Activated T-helper 2 cell treated with anti-CD3 and anti-CD28 coated beads, Interferon-gamma antibody, Interleukin-2, Interleukin-4, amounts not matched to agents 10 μg/mL and 5 μg/mL and 100 μg/mL, durations not matched to agents 14 hours and 24 hours and 36 hours (primary cell): ENCODE data around the gene ARHGAP40. TPM values are rescaled to one million over a fixed set of nuclear protein-coding genes. Genes with fewer than 3 reads are reported as not detected.

ENCODE experiments used
- DNase-seq: peaks from one replicate; pipeline ENCODE4 v3.0.0; 2021; ENCODE audit warnings: low spot score
- H3K27ac Mint-ChIP-seq: one replicate; pipeline ENCODE4 v1.8.0; 2021; ENCODE audit warnings: mixed read lengths
- H3K27me3 Mint-ChIP-seq: one replicate; pipeline ENCODE4 v1.8.0; 2021; ENCODE audit warnings: low read depth, mixed read lengths
- H3K36me3 Mint-ChIP-seq: one replicate; pipeline ENCODE4 v1.8.0; 2021; ENCODE audit warnings: low read depth, mixed read lengths
- H3K4me1 Mint-ChIP-seq: one replicate; pipeline ENCODE4 v1.8.0; 2021; ENCODE audit warnings: low read depth, mixed read lengths
- H3K4me3 Mint-ChIP-seq: one replicate; pipeline ENCODE4 v1.8.0; 2021; ENCODE audit warnings: low read depth, mild to moderate bottlenecking, moderate library complexity, mixed read lengths
- H3K9me3 Mint-ChIP-seq: one replicate; pipeline ENCODE4 v1.8.0; 2021; ENCODE audit warnings: mixed read lengths
- intact Hi-C: fragments of 100-400 bp; cut with micrococcal nuclease; formaldehyde crosslinking; loops from one replicate; pipeline ENCODE4 v1.15.1; 2023
- total RNA-seq: library from RNA; stranded (reverse); gene quantifications from 2 replicates; pipeline ENCODE4 v1.2.3, GENCODE V29; 2022

ARHGAP40 gene
- total RNA-seq, 1 donor from 2014 or later, result not detected

GRCh38 chr20:38651562-38651961 is 50.0 kb downstream of the ARHGAP40 start:
- no peaks in the 10 kb centered on the region for H3K36me3 Mint-ChIP-seq
- H3K4me3 Mint-ChIP-seq, result no peak overlapping the region
- peaks cover 14% of the 10 kb centered on the region for H3K27me3 Mint-ChIP-seq
- H3K27ac Mint-ChIP-seq, result no peak overlapping the region
- H3K4me1 Mint-ChIP-seq, result peaks cover 4% of the 10 kb centered on the region
- peaks cover 5% of the 10 kb centered on the region for H3K9me3 Mint-ChIP-seq
- DNase-seq, result no peak
- intact Hi-C loops, result no loop called here

- Mint-ChIP-seq H3K4me3 (no peak overlapping the region), H3K27ac (no peak overlapping the region), H3K36me3 (no peaks in the 10 kb centered on the region), H3K9me3 (peaks cover 5% of the 10 kb centered on the region), H3K4me1 (no peaks in the 10 kb centered on the region), H3K27me3 (peaks cover 8% of the 10 kb centered on the region)
- DNase-seq, result no peak
- intact Hi-C loops, result no loop called here
Measured at GRCh38 chr20:38652995-38653394, 51.4 kb downstream of the ARHGAP40 start.

- Mint-ChIP-seq H3K27me3 (peaks cover 10% of the 10 kb centered on the region), H3K27ac (no peak overlapping the region), H3K9me3 (peaks cover 5% of the 10 kb centered on the region), H3K36me3 (no peaks in the 10 kb centered on the region), H3K4me3 (no peak overlapping the region), H3K4me1 (no peaks in the 10 kb centered on the region)
- DNase-seq, result no peak
- intact Hi-C loops, result no loop called here
Measured at GRCh38 chr20:38657390-38657789, 55.8 kb downstream of the ARHGAP40 start.

GRCh38 chr20:38658879-38659596 is 57.4 kb downstream of the ARHGAP40 start:
- Mint-ChIP-seq H3K27me3 (peaks cover 12% of the 10 kb centered on the region), H3K36me3 (no peaks in the 10 kb centered on the region), H3K9me3 (no peaks in the 10 kb centered on the region), H3K4me3 (no peak overlapping the region), H3K27ac (no peak overlapping the region), H3K4me1 (no peaks in the 10 kb centered on the region)
- intact Hi-C loops, result no loop called here
- no peak for DNase-seq

- DNase-seq, result no peak
- no peaks in the 10 kb centered on the region for H3K4me1 Mint-ChIP-seq
- H3K9me3 Mint-ChIP-seq, result no peaks in the 10 kb centered on the region
- intact Hi-C loops, result no loop called here
- H3K4me3 Mint-ChIP-seq, result no peak overlapping the region
- H3K27me3 Mint-ChIP-seq, result peaks cover 14% of the 10 kb centered on the region
- no peak overlapping the region for H3K27ac Mint-ChIP-seq
- no peaks in the 10 kb centered on the region for H3K36me3 Mint-ChIP-seq
Measured at GRCh38 chr20:38659597-38659880, 57.9 kb downstream of the ARHGAP40 start.

GRCh38 chr20:38660429-38660828 is 58.8 kb downstream of the ARHGAP40 start:
- no peaks in the 10 kb centered on the region for H3K9me3 Mint-ChIP-seq
- DNase-seq, result no peak
- no peaks in the 10 kb centered on the region for H3K4me1 Mint-ChIP-seq
- no peaks in the 10 kb centered on the region for H3K36me3 Mint-ChIP-seq
- H3K4me3 Mint-ChIP-seq, result no peak overlapping the region
- peaks cover 20% of the 10 kb centered on the region for H3K27me3 Mint-ChIP-seq
- intact Hi-C loops, result no loop called here
- H3K27ac Mint-ChIP-seq, result no peak overlapping the region

- Mint-ChIP-seq H3K4me1 (no peaks in the 10 kb centered on the region), H3K27me3 (peaks cover 24% of the 10 kb centered on the region), H3K27ac (no peak overlapping the region), H3K9me3 (no peaks in the 10 kb centered on the region), H3K4me3 (no peak overlapping the region), H3K36me3 (no peaks in the 10 kb centered on the region)
- intact Hi-C loops, result no loop called here
- no peak for DNase-seq
Measured at GRCh38 chr20:38663660-38664059, 62.1 kb downstream of the ARHGAP40 start.

GRCh38 chr20:38664284-38664683 is 62.7 kb downstream of the ARHGAP40 start:
- H3K4me1 Mint-ChIP-seq, result no peaks in the 10 kb centered on the region
- intact Hi-C loops, result no loop called here
- H3K27ac Mint-ChIP-seq, result no peak overlapping the region
- DNase-seq, result no peak
- no peak overlapping the region for H3K4me3 Mint-ChIP-seq
- no peaks in the 10 kb centered on the region for H3K36me3 Mint-ChIP-seq
- H3K27me3 Mint-ChIP-seq, result peaks cover 26% of the 10 kb centered on the region
- H3K9me3 Mint-ChIP-seq, result no peaks in the 10 kb centered on the region

GRCh38 chr20:38665094-38665493 is 63.5 kb downstream of the ARHGAP40 start:
- Mint-ChIP-seq H3K27me3 (peaks cover 31% of the 10 kb centered on the region), H3K4me1 (no peaks in the 10 kb centered on the region), H3K36me3 (no peaks in the 10 kb centered on the region), H3K4me3 (no peak overlapping the region), H3K27ac (no peak overlapping the region), H3K9me3 (no peaks in the 10 kb centered on the region)
- intact Hi-C loops, result no loop called here
- no peak for DNase-seq

- Mint-ChIP-seq H3K36me3 (no peaks in the 10 kb centered on the region), H3K27me3 (peaks cover 31% of the 10 kb centered on the region), H3K27ac (no peak overlapping the region), H3K9me3 (no peaks in the 10 kb centered on the region), H3K4me1 (no peaks in the 10 kb centered on the region), H3K4me3 (no peak overlapping the region)
- no peak for DNase-seq
- intact Hi-C loops, result no loop called here
Measured at GRCh38 chr20:38665506-38666285, 64.1 kb downstream of the ARHGAP40 start.

GRCh38 chr20:38667417-38667956 is 65.9 kb downstream of the ARHGAP40 start:
- H3K27me3 Mint-ChIP-seq, result peaks cover 42% of the 10 kb centered on the region
- no peaks in the 10 kb centered on the region for H3K9me3 Mint-ChIP-seq
- no peaks in the 10 kb centered on the region for H3K4me1 Mint-ChIP-seq
- H3K4me3 Mint-ChIP-seq, result no peak overlapping the region
- DNase-seq, result no peak
- H3K36me3 Mint-ChIP-seq, result no peaks in the 10 kb centered on the region
- intact Hi-C loops, result no loop called here
- H3K27ac Mint-ChIP-seq, result no peak overlapping the region

GRCh38 chr20:38669688-38670087 is 68.1 kb downstream of the ARHGAP40 start:
- Mint-ChIP-seq H3K36me3 (no peaks in the 10 kb centered on the region), H3K27me3 (peaks cover 45% of the 10 kb centered on the region), H3K4me1 (peaks cover 5% of the 10 kb centered on the region), H3K4me3 (no peak overlapping the region), H3K27ac (no peak overlapping the region), H3K9me3 (no peaks in the 10 kb centered on the region)
- intact Hi-C loops, result no loop called here
- no peak for DNase-seq

- intact Hi-C loops, result no loop called here
- DNase-seq, result no peak
- H3K27me3 Mint-ChIP-seq, result peaks cover 50% of the 10 kb centered on the region
- no peaks in the 10 kb centered on the region for H3K36me3 Mint-ChIP-seq
- peaks cover 5% of the 10 kb centered on the region for H3K4me1 Mint-ChIP-seq
- no peaks in the 10 kb centered on the region for H3K9me3 Mint-ChIP-seq
- no peak overlapping the region for H3K27ac Mint-ChIP-seq
- H3K4me3 Mint-ChIP-seq, result no peak overlapping the region
Measured at GRCh38 chr20:38670786-38671185, 69.2 kb downstream of the ARHGAP40 start.
